A549 (cell line): ENCODE data around the gene RASL10B. TPM values are rescaled to one million over a fixed set of nuclear protein-coding genes. Genes with fewer than 3 reads are reported as not detected.
A peak's percentile ranks its signal among the peaks of the same experiment; 100 is the strongest.

ENCODE experiments used
- ATAC-seq, 2 experiments: fragments of 200-7000 bp in 1 of 2; fragments of >200 bp in 1 of 2; cut with Nextera tagmentation in 1 of 2; cut with Tn5 transposase in 1 of 2; 3 replicates each; pipeline versions ENCODE4 v1.8.0 to v1.9.1; 2018 to 2020; ENCODE audit warnings: mild to moderate bottlenecking in 1 of 2, moderate library complexity in 1 of 2
- CTCF ChIA-PET: fragments of 300-600 bp; sonication (Branson Sonifier 250); formaldehyde crosslinking; extraction: SDS; loops from one replicate; lab custom pipeline; 2021; ENCODE audit warnings: antibody characterized with exemption, inconsistent platforms; lab: Yijun Ruan, JAX
- POLR2A ChIA-PET: fragments of 350-600 bp; formaldehyde crosslinking; extraction: SDS; loops from one replicate; lab custom pipeline; 2021; ENCODE audit warnings: antibody characterized with exemption, inconsistent platforms; lab: Yijun Ruan, JAX
- DNase-seq, 2 experiments: peaks; one replicate each; pipeline versions ENCODE4 v3.0.0 to v3.0.0-alpha.2; 2011 to 2016; ENCODE audit warnings: low read depth in 1 of 2, low spot score in 1 of 2
- FAIRE-seq: peaks from 2 replicates; lab custom pipeline; 2011; peaks lifted over from hg19 to GRCh38; lab: Jason Lieb, UNC
- H3K27ac ChIP-seq, 2 experiments: fragments of >200 bp; sonication (Bioruptor Twin); formaldehyde crosslinking; 3 replicates each; pipeline ENCODE4 v1.5.1; 2016 to 2017
- H3K4me1 ChIP-seq: fragments of >200 bp; sonication (Bioruptor Twin); formaldehyde crosslinking; 3 replicates; pipeline ENCODE4 v1.6.1; 2016
- H3K4me2 ChIP-seq: fragments of >200 bp; sonication (Bioruptor Twin); formaldehyde crosslinking; 3 replicates; pipeline ENCODE4 v1.6.1; 2016
- H3K4me3 ChIP-seq: fragments of >200 bp; sonication (Bioruptor Twin); formaldehyde crosslinking; 3 replicates; pipeline ENCODE4 v1.5.1; 2016
- H3K9me3 ChIP-seq: fragments of >200 bp; sonication (Bioruptor Twin); formaldehyde crosslinking; 3 replicates; pipeline ENCODE4 v1.6.1; 2016
- BCL3 ChIP-seq: fragments of >200 bp; sonication (Bioruptor Twin); formaldehyde crosslinking; IDR thresholded peaks from 3 replicates; pipeline ENCODE4 v1.6.1; 2016
- CHD2 ChIP-seq: fragments of 150-350 bp; IDR thresholded peaks from 2 replicates; pipeline ENCODE4 v1.6.1; 2014; ENCODE audit warnings: low read length; ENCODE audit not compliant: partially characterized antibody
- CHD4 ChIP-seq: fragments of 200-600 bp; sonication (generic); IDR thresholded peaks from 2 replicates; pipeline ENCODE4 v1.6.1; 2016; ENCODE audit warnings: antibody characterized with exemption, mild to moderate bottlenecking, borderline replicate concordance
- EHF ChIP-seq: fragments of 250-450 bp; sonication (Bioruptor Pico); IDR thresholded peaks from 2 replicates; pipeline ENCODE4 v1.5.0; 2020; ENCODE audit warnings: mild to moderate bottlenecking
- ELK1 ChIP-seq: fragments of 150-350 bp; IDR thresholded peaks from 2 replicates; pipeline ENCODE4 v1.6.1; 2014; ENCODE audit warnings: low read depth, mild to moderate bottlenecking, low read length
- FOSB ChIP-seq: fragments of 250-450 bp; sonication (Bioruptor Pico); IDR thresholded peaks from 2 replicates; pipeline ENCODE4 v1.5.0; 2020; ENCODE audit warnings: mild to moderate bottlenecking, moderate library complexity
- FOSL2 ChIP-seq, 2 experiments: fragments of 450-650 bp in 1 of 2; fragments of >200 bp in 1 of 2; sonication (Bioruptor Twin) in 1 of 2; formaldehyde crosslinking; IDR thresholded peaks; 2 replicates each; pipeline versions ENCODE4 v1.5.0 to v1.6.1; 2016 to 2020; ENCODE audit warnings: mild to moderate bottlenecking in 1 of 2, moderate library complexity in 1 of 2
- HMGXB4 ChIP-seq: fragments of 250-450 bp; sonication (Bioruptor Pico); IDR thresholded peaks from 2 replicates; pipeline ENCODE4 v1.5.0; 2021; ENCODE audit warnings: mild to moderate bottlenecking, moderate library complexity, borderline replicate concordance
- HOXB13 ChIP-seq: fragments of 250-450 bp; sonication (Bioruptor Pico); IDR thresholded peaks from 2 replicates; pipeline ENCODE4 v1.5.0; 2020; ENCODE audit warnings: low read depth, mild to moderate bottlenecking, moderate library complexity
- JUNB ChIP-seq: fragments of >200 bp; sonication (Bioruptor Twin); formaldehyde crosslinking; IDR thresholded peaks from 2 replicates; pipeline ENCODE4 v1.6.1; 2016
- MAZ ChIP-seq: fragments of 150-350 bp; IDR thresholded peaks from 2 replicates; pipeline ENCODE4 v1.6.1; 2014; ENCODE audit warnings: antibody characterized with exemption, low read depth, low read length, borderline replicate concordance
- MYC ChIP-seq: IDR thresholded peaks from 2 replicates; pipeline ENCODE4 v1.6.1; 2012; ENCODE audit warnings: mild to moderate bottlenecking, inconsistent platforms, low read length, improper control_type of control experiment, borderline replicate concordance
- NFE2L2 ChIP-seq: fragments of 150-350 bp; conservative IDR thresholded peaks from 2 replicates; pipeline ENCODE4 v1.6.1; 2014; ENCODE audit warnings: low read length
- POLR2AphosphoS2 ChIP-seq: conservative IDR thresholded peaks from 2 replicates; pipeline ENCODE4 v1.6.1; 2012; ENCODE audit warnings: low read length, improper control_type of control experiment, inconsistent platforms
- RCOR1 ChIP-seq: fragments of 150-350 bp; IDR thresholded peaks from 2 replicates; pipeline ENCODE4 v1.6.1; 2014; ENCODE audit warnings: antibody characterized with exemption, low read length, low read depth
- SMC3 ChIP-seq: fragments of >200 bp; sonication (Bioruptor Twin); formaldehyde crosslinking; IDR thresholded peaks from 3 replicates; pipeline ENCODE4 v1.6.1; 2018; ENCODE audit warnings: inconsistent platforms
- SREBF2 ChIP-seq: fragments of 450-650 bp; IDR thresholded peaks from 2 replicates; pipeline ENCODE4 v1.6.1; 2014; ENCODE audit warnings: mild to moderate bottlenecking, moderate library complexity
- USF2 ChIP-seq: fragments of 450-650 bp; IDR thresholded peaks from 2 replicates; pipeline ENCODE4 v1.6.1; 2014; ENCODE audit warnings: antibody characterized with exemption
- ZC3H11A ChIP-seq: fragments of 450-650 bp; IDR thresholded peaks from 2 replicates; pipeline ENCODE4 v1.6.1; 2014; ENCODE audit warnings: antibody characterized with exemption, mild to moderate bottlenecking
- ZSCAN20 ChIP-seq: fragments of 250-450 bp; sonication (Bioruptor Pico); IDR thresholded peaks from 2 replicates; pipeline ENCODE4 v1.8.0; 2022; ENCODE audit warnings: mild to moderate bottlenecking, moderate library complexity
- WGBS: methylation state at CpG from one replicate; pipeline ENCODE4 v1.1.6; 2017; ENCODE audit errors: missing lambda C conversion rate; 5-methylcytosine and 5-hydroxymethylcytosine counted together
- polyA plus RNA-seq, 4 experiments: library from polyadenylated mRNA; depleted of rRNA in 3 of 4; stranded (reverse); fragments of >200 nt; fragmentation: RNase III in 1 of 4; extraction: RNeasy Plus Mini Kit Qiagen cat#74134 plus additional on column Dnase treatment in 1 of 4; gene quantifications; 2 replicates in 3 of 4; 3 replicates in 1 of 4; pipeline ENCODE4 v1.2.3, GENCODE V29; 2011 to 2017

The RASL10B gene
- polyA plus RNA-seq, 2 of the 4 experiments (the other 2 are of a cell fraction): 0.05 to 0.26 TPM

- FAIRE-seq: no peak
- POLR2A ChIA-PET: no interaction called here
- CTCF ChIA-PET: interaction anchor here (0.7 to 3.5 kb wide), 7 partner anchors 17 to 95 kb away, joined by 3 to 14 read pairs (median 5); no protein-coding TSS in a partner anchor
Measured at GRCh38 chr17:35708149-35708548, 23.3 kb upstream of the RASL10B start.

GRCh38 chr17:35708951-35709350 lies 22.5 kb upstream of the RASL10B start:
- CTCF ChIA-PET: interaction anchor here (0.7 to 3.5 kb wide), 12 partner anchors 11 to 169 kb away, joined by 3 to 14 read pairs (median 3); no protein-coding TSS in a partner anchor
- FAIRE-seq: no peak
- H3K4me3 ChIP-seq: no peak overlapping the region
- TF ChIP-seq CHD2 (no peak), SREBF2 (no peak), ELK1 (no peak), USF2 (no peak), POLR2AphosphoS2 (no peak), ZSCAN20 (no peak), CHD4 (no peak), FOSL2 (IDR thresholded peaks at IDR 0.05) (no peak), FOSL2 (CRISPR knock-in tag; IDR thresholded peaks at IDR 0.05) (no peak), FOSB (no peak), RCOR1 (no peak), EHF (CRISPR knock-in tag) (no peak), JUNB (no peak), HOXB13 (no peak), SMC3 (no peak), BCL3 (no peak)
- TF ChIP-seq, all 56 proteins: peak for 0
- no peaks in the 10 kb centered on the region for H3K9me3 ChIP-seq
- H3K4me2 ChIP-seq: no peak overlapping the region
- H3K27ac ChIP-seq: no peak overlapping the region
- peaks cover 31% of the 10 kb centered on the region for H3K4me1 ChIP-seq
- POLR2A ChIA-PET: no interaction called here
- WGBS: 95% methylated on average over 3 of the region's 3 CpGs
- no peak for DNase-seq
- no peak for ATAC-seq

More at GRCh38 chr17:35708149-35708548, 23.3 kb upstream of the RASL10B start:
- H3K4me2 ChIP-seq: no peak overlapping the region
- TF ChIP-seq FOSL2 (IDR thresholded peaks at IDR 0.05) (no peak), FOSL2 (CRISPR knock-in tag; IDR thresholded peaks at IDR 0.05) (no peak), ZC3H11A (no peak), EHF (CRISPR knock-in tag) (no peak), HMGXB4 (no peak), NFE2L2 (no peak), MYC (no peak), MAZ (no peak)
- TF ChIP-seq, all 56 proteins: peak for 0
- DNase-seq (no peak), ATAC-seq (peak in 1 of 2 experiments; percentile 41; a peak in 1 of 6 replicates)
- H3K4me3 ChIP-seq: no peak overlapping the region
- H3K27ac ChIP-seq: no peak overlapping the region
- 76% methylated on average over 3 of the region's 3 CpGs for WGBS
- H3K9me3 ChIP-seq: no peaks in the 10 kb centered on the region
- H3K4me1 ChIP-seq: peaks cover 31% of the 10 kb centered on the region
